Coronary artery (tissue), 2 donors: ENCODE measurements around the gene TMEM151A.

Experiments
- DNase-seq: peaks from one replicate; pipeline ENCODE4 v3.0.0-alpha.2; 2017; ENCODE audit warnings: low spot score
- H3K27ac ChIP-seq, 2 donors: fragments of 200-600 bp; sonication (generic); one replicate each; pipeline ENCODE4 v1.5.1; 2016 to 2019
- H3K4me3 ChIP-seq: fragments of 200-600 bp; sonication (generic); 2 replicates; pipeline ENCODE4 v1.5.1; 2016; ENCODE audit warnings: mild to moderate bottlenecking, moderate library complexity
- TF ChIP-seq, protein P1 (sequence below): fragments of 200-600 bp; sonication (generic); IDR thresholded peaks from one replicate; pipeline ENCODE4 v1.5.1; 2019; ENCODE audit warnings: antibody characterized with exemption

TMEM151A gene

DNA sequence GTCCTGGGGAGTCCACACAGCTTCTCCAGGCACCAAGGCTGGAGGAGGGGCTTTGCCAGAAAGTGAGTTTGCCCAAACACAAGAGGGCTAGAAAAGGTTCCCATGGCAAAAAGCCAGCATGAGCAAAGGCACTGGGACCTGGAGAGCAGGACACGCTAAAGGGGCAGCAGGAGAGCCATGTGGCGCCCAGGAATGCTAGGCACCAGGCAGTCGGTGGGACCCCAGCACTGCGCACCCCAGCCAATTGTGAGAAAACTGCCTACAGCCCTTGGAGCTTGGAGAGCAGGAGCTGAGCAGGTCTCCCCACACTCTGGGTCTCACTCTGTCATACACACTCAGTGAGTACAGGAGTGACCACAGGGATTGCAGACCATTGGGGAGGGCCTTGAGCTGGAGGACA is 28.5 kb upstream of the TMEM151A start:
- Histone ChIP-seq H3K4me3 (no peak overlapping the region), H3K27ac (no peak overlapping the region)
- DNase-seq, result no peak
- TF ChIP-seq, protein P1, sequence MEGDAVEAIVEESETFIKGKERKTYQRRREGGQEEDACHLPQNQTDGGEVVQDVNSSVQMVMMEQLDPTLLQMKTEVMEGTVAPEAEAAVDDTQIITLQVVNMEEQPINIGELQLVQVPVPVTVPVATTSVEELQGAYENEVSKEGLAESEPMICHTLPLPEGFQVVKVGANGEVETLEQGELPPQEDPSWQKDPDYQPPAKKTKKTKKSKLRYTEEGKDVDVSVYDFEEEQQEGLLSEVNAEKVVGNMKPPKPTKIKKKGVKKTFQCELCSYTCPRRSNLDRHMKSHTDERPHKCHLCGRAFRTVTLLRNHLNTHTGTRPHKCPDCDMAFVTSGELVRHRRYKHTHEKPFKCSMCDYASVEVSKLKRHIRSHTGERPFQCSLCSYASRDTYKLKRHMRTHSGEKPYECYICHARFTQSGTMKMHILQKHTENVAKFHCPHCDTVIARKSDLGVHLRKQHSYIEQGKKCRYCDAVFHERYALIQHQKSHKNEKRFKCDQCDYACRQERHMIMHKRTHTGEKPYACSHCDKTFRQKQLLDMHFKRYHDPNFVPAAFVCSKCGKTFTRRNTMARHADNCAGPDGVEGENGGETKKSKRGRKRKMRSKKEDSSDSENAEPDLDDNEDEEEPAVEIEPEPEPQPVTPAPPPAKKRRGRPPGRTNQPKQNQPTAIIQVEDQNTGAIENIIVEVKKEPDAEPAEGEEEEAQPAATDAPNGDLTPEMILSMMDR, result no peak

DNA sequence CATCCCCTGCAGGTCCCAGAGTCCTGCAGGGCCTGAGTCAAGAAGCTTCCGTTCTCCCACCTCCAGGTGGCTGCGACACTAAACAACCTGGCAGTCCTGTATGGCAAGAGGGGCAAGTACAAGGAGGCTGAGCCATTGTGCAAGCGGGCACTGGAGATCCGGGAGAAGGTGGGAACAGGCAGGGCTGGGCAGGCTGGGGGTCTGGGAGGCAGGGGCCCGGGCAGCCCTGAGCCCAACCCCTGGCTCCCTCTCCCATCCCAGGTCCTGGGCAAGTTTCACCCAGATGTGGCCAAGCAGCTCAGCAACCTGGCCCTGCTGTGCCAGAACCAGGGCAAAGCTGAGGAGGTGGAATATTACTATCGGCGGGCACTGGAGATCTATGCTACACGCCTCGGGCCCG is 27.9 kb upstream of the TMEM151A start:
- Histone ChIP-seq H3K4me3 (no peak overlapping the region), H3K27ac (no peak overlapping the region)
- TF ChIP-seq, protein P1, result no peak
- DNase-seq, result no peak

DNA sequence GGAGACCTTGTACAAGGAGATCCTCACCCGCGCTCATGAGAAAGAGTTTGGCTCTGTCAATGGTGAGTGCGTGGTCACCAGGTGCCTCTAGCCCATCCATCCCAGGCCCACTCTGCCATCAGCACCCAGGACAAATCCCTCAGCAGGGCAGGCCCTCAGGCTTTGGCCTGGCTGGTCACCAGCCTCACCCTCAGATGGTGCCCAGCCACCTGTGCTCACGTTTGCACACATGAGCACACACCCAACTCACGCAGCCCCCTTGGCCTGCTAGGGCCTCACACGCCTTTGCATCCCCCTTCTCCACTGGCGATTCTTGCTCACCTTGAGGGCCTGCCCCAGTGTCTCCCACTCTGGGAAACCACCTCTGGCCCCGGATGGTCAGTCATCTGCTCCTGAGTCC is 27.3 kb upstream of the TMEM151A start:
- H3K4me3 ChIP-seq, result no peak overlapping the region
- no peak overlapping the region for H3K27ac ChIP-seq
- DNase-seq, result no peak
- TF ChIP-seq, protein P1, result no peak

DNA sequence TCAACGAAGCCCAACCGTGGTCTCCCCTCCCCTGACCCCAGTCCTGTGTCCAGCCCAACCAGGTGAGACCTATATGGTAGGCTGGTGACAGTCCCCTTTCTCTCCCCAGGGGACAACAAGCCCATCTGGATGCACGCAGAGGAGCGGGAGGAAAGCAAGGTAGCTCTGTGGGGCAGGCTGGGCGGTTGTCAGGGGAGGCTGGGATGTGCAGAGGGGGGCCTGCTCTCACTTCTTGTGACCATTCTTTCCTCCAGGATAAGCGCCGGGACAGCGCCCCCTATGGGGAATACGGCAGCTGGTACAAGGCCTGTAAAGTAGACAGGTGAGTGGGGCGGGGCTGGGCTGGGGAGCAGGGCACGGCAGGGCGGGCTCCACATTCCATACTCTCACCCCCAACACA is 26.8 kb upstream of the TMEM151A start:
- no peak for DNase-seq
- Histone ChIP-seq H3K4me3 (no peak overlapping the region), H3K27ac (no peak overlapping the region)
- TF ChIP-seq, protein P1, result no peak

DNA sequence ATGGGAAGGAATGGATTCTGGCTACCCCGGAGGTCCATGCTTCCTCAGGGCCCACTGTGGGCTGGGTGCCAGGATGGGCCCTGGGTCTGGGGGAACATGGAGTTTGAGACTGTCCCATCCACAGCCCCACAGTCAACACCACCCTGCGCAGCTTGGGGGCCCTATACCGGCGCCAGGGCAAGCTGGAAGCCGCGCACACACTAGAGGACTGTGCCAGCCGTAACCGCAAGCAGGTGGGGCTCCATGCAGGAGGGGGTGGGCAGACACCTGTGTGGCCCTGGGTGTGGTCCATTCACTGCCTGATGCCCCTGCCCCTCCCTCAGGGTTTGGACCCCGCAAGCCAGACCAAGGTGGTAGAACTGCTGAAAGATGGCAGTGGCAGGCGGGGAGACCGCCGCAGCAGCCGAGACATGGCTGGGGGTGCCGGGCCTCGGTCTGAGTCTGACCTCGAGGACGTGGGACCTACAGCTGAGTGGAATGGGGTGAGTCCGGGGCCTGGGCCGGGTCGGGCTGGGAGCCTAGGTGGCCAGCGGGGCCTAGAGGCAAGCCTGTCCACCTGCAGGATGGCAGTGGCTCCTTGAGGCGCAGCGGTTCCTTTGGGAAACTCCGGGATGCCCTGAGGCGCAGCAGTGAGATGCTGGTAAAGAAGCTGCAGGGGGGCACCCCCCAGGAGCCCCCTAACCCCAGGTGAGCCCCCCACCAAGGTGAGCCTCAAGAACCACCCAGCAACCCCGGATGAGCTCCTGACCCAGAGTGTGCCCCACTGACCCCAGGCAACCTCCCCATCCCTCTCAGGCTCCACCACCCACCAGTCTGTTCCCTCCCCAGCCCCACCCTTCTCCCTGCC is 25.9 kb upstream of the TMEM151A start:
- TF ChIP-seq, protein P1, result no peak
- Histone ChIP-seq H3K27ac (peak overlapping the region in 1 of 2 donors; percentile 99), H3K4me3 (no peak overlapping the region)
- no peak for DNase-seq

DNA sequence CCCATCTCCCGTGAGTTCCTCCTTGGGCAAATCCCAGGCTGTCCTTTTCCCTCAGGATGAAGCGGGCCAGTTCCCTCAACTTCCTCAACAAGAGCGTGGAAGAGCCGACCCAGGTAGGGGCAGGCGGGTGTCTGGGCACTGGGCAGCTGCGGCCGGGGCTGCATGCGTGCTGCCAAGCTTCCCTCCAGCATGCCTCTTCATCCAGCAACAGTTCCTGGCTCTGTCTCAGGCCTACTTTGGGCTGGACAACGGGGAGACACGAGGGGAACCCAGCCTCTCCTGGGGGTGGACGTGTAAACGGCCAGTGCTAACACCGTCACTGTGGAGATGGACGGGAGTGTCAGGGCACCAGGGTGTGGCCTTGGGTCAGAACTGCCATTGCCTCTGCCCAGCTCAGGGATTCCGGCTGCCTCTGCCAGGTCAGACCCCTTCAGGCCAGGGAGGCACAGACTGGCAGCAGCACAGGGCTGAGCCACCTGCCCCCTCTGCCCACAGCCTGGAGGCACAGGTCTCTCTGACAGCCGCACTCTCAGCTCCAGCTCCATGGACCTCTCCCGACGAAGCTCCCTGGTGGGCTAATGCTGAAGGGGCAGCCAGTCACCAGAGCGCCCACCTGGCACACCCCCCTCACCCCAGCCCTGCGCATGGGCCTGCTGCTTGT is 25.2 kb upstream of the TMEM151A start:
- DNase-seq, result no peak
- Histone ChIP-seq H3K27ac (peak overlapping the region; percentile 91 to 99), H3K4me3 (peak overlapping the region; percentile 93)
- TF ChIP-seq, protein P1, result no peak

DNA sequence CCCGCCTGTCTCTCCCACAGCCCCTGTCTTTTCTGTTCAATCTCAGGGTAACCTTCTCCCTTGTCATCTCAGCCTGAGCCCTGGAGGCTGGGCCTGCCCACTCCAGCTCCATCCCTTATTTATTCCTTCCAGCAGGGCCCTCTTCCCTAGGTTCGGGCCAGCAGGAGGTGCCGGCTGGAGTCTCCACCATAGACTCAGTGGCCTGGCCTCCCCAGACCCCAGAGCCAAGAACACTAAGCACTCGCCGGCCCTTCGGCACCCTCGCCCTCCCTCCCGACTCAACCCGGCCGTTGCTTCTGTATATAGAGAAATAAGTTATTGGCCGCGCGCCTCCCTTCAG is 24.7 kb upstream of the TMEM151A start:
- DNase-seq, result no peak
- peak overlapping the region; percentile 91 to 99 for H3K27ac ChIP-seq
- TF ChIP-seq, protein P1, result no peak
- H3K4me3 ChIP-seq, result peak overlapping the region; percentile 93
